Measurements from ENCODE around the gene ZBTB1. TPM values are rescaled to one million over a fixed set of nuclear protein-coding genes. Genes with fewer than 3 reads are reported as not detected.

ZBTB1 gene
- total and polyA plus RNA-seq, 10 of the 15 experiments (the other 5 are each of a cell fraction or from before 2014, with no cell fraction given): 12.3 to 127 (median 40.0) TPM

GRCh38 chr14:64504310-64504896, at the start of gene ZBTB1 (continued):
- TF ChIP-seq GATAD2B (conservative IDR thresholded peaks at IDR 0.05; ENCODE audit: low read depth): peak; percentile 52; the same call in 1 of the 2 replicates
- TF ChIP-seq TCF3 (IDR thresholded peaks at IDR 0.05; ENCODE audit: borderline replicate concordance, insufficient read depth, low read depth, low read length): peak; percentile 38; the same call in 1 of the 2 replicates
- TF ChIP-seq SIN3A (IDR thresholded peaks at IDR 0.05; ENCODE audit: low read depth, low read length): 0 out of 2 replicates have a peak, but pooled peaks have one; percentile 66
- no peak for TF ChIP-seq NR2C2 (IDR thresholded peaks at IDR 0.05; ENCODE audit: borderline replicate concordance, control insufficient read depth, insufficient read length, low read depth)

- H3K9me3 ChIP-seq (replicated peaks; ENCODE audit: control insufficient read depth, insufficient read depth, low read length): no peaks in the 10 kb centered on the region
- no peak overlapping the region for H2AFZ ChIP-seq (ENCODE audit: control insufficient read depth, low read depth, low read length)
- ATAC-seq (no peak), DNase-seq (ENCODE audit: low read depth, low spot score) (no peak), FAIRE-seq (no peak)
- peaks cover 27% of the 10 kb centered on the region for H3K4me1 ChIP-seq (ENCODE audit: control insufficient read depth, insufficient read depth, low read length)
- H3K27me3 ChIP-seq (replicated peaks in 1 of 2; ENCODE audit: control insufficient read depth in 2 of 2, insufficient read depth in 2 of 2, low read length in 1 of 2): no peaks in the 10 kb centered on the region
- H3K4me2 ChIP-seq (ENCODE audit: control insufficient read depth, insufficient read depth): no peak overlapping the region
- H3K79me2 ChIP-seq (ENCODE audit: control insufficient read depth, insufficient read depth, low read length): no peaks in the 10 kb centered on the region
- intact Hi-C loops (cut with micrococcal nuclease; ENCODE audit: unreplicated experiment) (no loop called here), in situ Hi-C loops (cut with MboI) (no loop called here)
- SMC1A ChIA-PET (ENCODE audit: uncharacterized antibody, unreplicated experiment): interaction anchor here (0.6 to 2.2 kb wide), 5 partner anchors 14 to 72 kb away, joined by 3 to 7 read pairs (median 4); no protein-coding TSS in a partner anchor
- 21% methylated on average over 4 of the region's 4 CpGs for WGBS (ENCODE audit: insufficient coverage, insufficient replicate concordance, low lambda C conversion rate, missing lambda C conversion rate)
- no peak overlapping the region for H3K4me3 ChIP-seq
- CTCF ChIA-PET: interaction anchor here (0.6 to 2.9 kb wide), 7 partner anchors 9 to 43 kb away, joined by 3 to 21 read pairs (median 5); no protein-coding TSS in a partner anchor
- BruUV-seq (replicated peaks): no TSS peak
- RAD21 ChIA-PET (ENCODE audit: unreplicated experiment): interaction anchor here (1.3 to 1.7 kb wide), 3 partner anchors 13 to 72 kb away, joined by 3 to 5 read pairs (median 4); partner anchors contain the start of gene MTHFD1
- POLR2A ChIA-PET: interaction anchor here (0.8 kb wide), 1 partner anchor 11 kb away, joined by 3 read pairs; no protein-coding TSS in a partner anchor
- no peak overlapping the region for H3K9ac ChIP-seq (ENCODE audit: control insufficient read depth, insufficient read depth, low read length)
- TF ChIP-seq NR2C1 (IDR thresholded peaks at IDR 0.05) (no peak), NFYB (IDR thresholded peaks at IDR 0.05; ENCODE audit: insufficient read depth, low read depth, low read length) (no peak), GATAD2B (conservative IDR thresholded peaks at IDR 0.05; ENCODE audit: low read depth) (no peak), HDGF (IDR thresholded peaks at IDR 0.05) (no peak), CREB1 (IDR thresholded peaks at IDR 0.05; ENCODE audit: low read depth) (no peak), HDAC2 (IDR thresholded peaks at IDR 0.05) (no peak), NFXL1 (IDR thresholded peaks at IDR 0.05; ENCODE audit: borderline replicate concordance) (no peak), CUX1 (IDR thresholded peaks at IDR 0.05; ENCODE audit: insufficient replicate concordance, low read depth, low read length) (no peak), SMAD1 (IDR thresholded peaks at IDR 0.05; ENCODE audit: low read depth, partially characterized antibody) (no peak), RAD21 (IDR thresholded peaks at IDR 0.05; ENCODE audit: insufficient read depth, low read depth, low read length) (no peak), CHD1 (IDR thresholded peaks at IDR 0.05; ENCODE audit: low read depth, low read length) (no peak), FOXK2 (IDR thresholded peaks at IDR 0.05) (no peak), MEF2A (IDR thresholded peaks at IDR 0.05; ENCODE audit: insufficient read depth, low read depth, low read length) (no peak), LARP7 (IDR thresholded peaks at IDR 0.05) (no peak), NFYA (IDR thresholded peaks at IDR 0.05; ENCODE audit: borderline replicate concordance, low read depth, low read length) (no peak)
- no peak overlapping the region for H3K27ac ChIP-seq (ENCODE audit: control insufficient read depth, insufficient read depth)
- H3K36me3 ChIP-seq (ENCODE audit: control insufficient read depth in 2 of 2, insufficient read depth in 2 of 2, low read length in 1 of 2): peaks cover 8 to 16% of the 10 kb centered on the region in 2 experiments; a peak in 3 of 4 replicates
- H4K20me1 ChIP-seq (ENCODE audit: control insufficient read depth, insufficient read depth): no peaks in the 10 kb centered on the region
These were observed 45.0 kb upstream of the ZBTB1 start for GRCh38 chr14:64459405-64460136.

All from GM12878 (cell line).